Suprapubic skin (tissue), 4 donors: Measurements from ENCODE around the gene OSGIN1. TPM values are rescaled to one million over a fixed set of nuclear protein-coding genes. Genes with fewer than 3 reads are reported as not detected.
"Not testable (repeated sequence)": the region's sequence is repeated elsewhere in the genome, so short reads cannot be mapped to it uniquely, and the experiment has no call there.

Experiments used
- DNase-seq, 2 donors: peaks; one replicate each; pipeline ENCODE4 v3.0.0-alpha.2; 2019; ENCODE audit warnings: low spot score in 2 of 2
- H3K27ac ChIP-seq: fragments of 200-600 bp; sonication (generic); one replicate; pipeline ENCODE4 v1.5.1; 2019
- H3K27me3 ChIP-seq: fragments of 200-600 bp; sonication (generic); one replicate; pipeline ENCODE4 v1.5.1; 2019
- H3K36me3 ChIP-seq: fragments of 200-600 bp; sonication (generic); one replicate; pipeline ENCODE4 v1.5.1; 2019
- H3K4me1 ChIP-seq: fragments of 200-600 bp; sonication (generic); one replicate; pipeline ENCODE4 v1.5.1; 2019
- H3K4me3 ChIP-seq: fragments of 200-600 bp; sonication (generic); one replicate; pipeline ENCODE4 v1.5.1; 2019; ENCODE audit warnings: mild to moderate bottlenecking
- H3K9me3 ChIP-seq: fragments of 200-600 bp; sonication (generic); one replicate; pipeline ENCODE4 v1.5.1; 2019
- CTCF ChIP-seq, 2 donors: fragments of 200-600 bp in 1 of 2; fragments of 450-650 bp in 1 of 2; sonication (generic) in 1 of 2; IDR thresholded peaks; one replicate each; pipeline ENCODE4 v1.5.1; 2016 to 2019; ENCODE audit warnings: antibody characterized with exemption in 2 of 2, mild to moderate bottlenecking in 1 of 2, moderate library complexity in 1 of 2
- EP300 ChIP-seq: sonication (generic); formaldehyde crosslinking; IDR thresholded peaks from one replicate; pipeline ENCODE4 v1.6.1; 2017; ENCODE audit warnings: antibody characterized with exemption
- POLR2A ChIP-seq, 2 donors: fragments of 450-650 bp; IDR thresholded peaks; one replicate each; pipeline ENCODE4 v1.6.1; 2017; ENCODE audit warnings: antibody characterized with exemption in 2 of 2, mild to moderate bottlenecking in 2 of 2, moderate library complexity in 2 of 2
- POLR2AphosphoS5 ChIP-seq, 3 donors: sonication (generic); formaldehyde crosslinking; IDR thresholded peaks; one replicate each; pipeline ENCODE4 v1.6.1; 2017; ENCODE audit warnings: antibody characterized with exemption in 3 of 3
- WGBS: methylation state at CpG from one replicate; pipeline ENCODE4 v1.1.5; 2018; 5-methylcytosine and 5-hydroxymethylcytosine counted together
- total RNA-seq, 4 donors: library from RNA; depleted of rRNA; stranded (reverse); fragments of >200 nt; gene quantifications; one replicate each; pipeline ENCODE4 v1.1.0, GENCODE V29; 2016

OSGIN1 gene
- total RNA-seq, 4 donors from 2014 or later, result 1.0 to 2.2 (median 1.5) TPM

DNA sequence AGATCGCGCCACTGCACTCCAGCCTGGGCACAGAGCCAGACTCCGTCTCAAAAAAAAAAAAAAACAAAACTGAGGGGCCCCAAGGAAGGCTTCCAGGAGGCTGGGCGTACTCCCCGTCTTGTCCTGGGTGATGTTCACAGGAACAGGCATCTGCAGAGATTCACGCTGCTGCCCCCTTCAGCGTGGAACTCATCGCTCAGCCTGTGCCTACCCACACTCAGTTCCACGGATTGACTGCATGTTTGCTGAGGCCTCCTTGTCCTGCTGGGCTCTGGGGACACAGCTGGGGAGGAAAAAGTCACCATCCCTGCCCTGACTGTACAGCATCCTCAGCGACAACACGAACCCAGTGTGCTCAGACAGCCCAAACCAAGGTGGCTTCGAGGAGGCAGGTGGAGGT, 12.9 kb upstream of the OSGIN1 start:
- H3K27me3 ChIP-seq, result no peaks in the 10 kb centered on the region
- H3K36me3 ChIP-seq, result no peaks in the 10 kb centered on the region
- H3K4me3 ChIP-seq, result no peak overlapping the region
- 65% methylated on average over 12 of the region's 12 CpGs for WGBS
- H3K4me1 ChIP-seq, result peaks cover 2% of the 10 kb centered on the region
- no peak for TF ChIP-seq EP300
- no peak for TF ChIP-seq CTCF (IDR thresholded peaks at IDR 0.05)
- TF ChIP-seq POLR2AphosphoS5 (IDR thresholded peaks at IDR 0.05), result no peak
- TF ChIP-seq POLR2A (IDR thresholded peaks at IDR 0.05), result no peak
- H3K27ac ChIP-seq, result no peak overlapping the region
- DNase-seq, result no peak
- H3K9me3 ChIP-seq, result no peaks in the 10 kb centered on the region

GRCh38 chr16:83940630-83941378, 12.2 kb upstream of the OSGIN1 start:
- no peaks in the 10 kb centered on the region for H3K27me3 ChIP-seq
- no peak for DNase-seq
- H3K4me3 ChIP-seq, result no peak overlapping the region
- TF ChIP-seq CTCF (IDR thresholded peaks at IDR 0.05) (no peak), EP300 (no peak), POLR2AphosphoS5 (IDR thresholded peaks at IDR 0.05) (no peak), POLR2A (IDR thresholded peaks at IDR 0.05) (no peak)
- peaks cover 2% of the 10 kb centered on the region for H3K4me1 ChIP-seq
- WGBS, result 81% methylated on average over 23 of the region's 28 CpGs
- no peaks in the 10 kb centered on the region for H3K9me3 ChIP-seq
- H3K36me3 ChIP-seq, result no peaks in the 10 kb centered on the region
- no peak overlapping the region for H3K27ac ChIP-seq

GRCh38 chr16:83941546-83941945, 11.5 kb upstream of the OSGIN1 start:
- not testable (repeated sequence) for H3K9me3 ChIP-seq, H3K27ac ChIP-seq, H3K27me3 ChIP-seq, H3K36me3 ChIP-seq, DNase-seq, H3K4me1 ChIP-seq, H3K4me3 ChIP-seq
- 95% methylated on average over 9 of the region's 9 CpGs for WGBS

GRCh38 chr16:83942074-83942473, 11.0 kb upstream of the OSGIN1 start:
- Histone ChIP-seq H3K27ac (no peak overlapping the region), H3K36me3 (no peaks in the 10 kb centered on the region), H3K4me3 (no peak overlapping the region), H3K9me3 (no peaks in the 10 kb centered on the region), H3K27me3 (no peaks in the 10 kb centered on the region), H3K4me1 (peaks cover 2% of the 10 kb centered on the region)
- TF ChIP-seq POLR2AphosphoS5 (IDR thresholded peaks at IDR 0.05), result no peak
- no peak for TF ChIP-seq EP300
- no peak for TF ChIP-seq CTCF (IDR thresholded peaks at IDR 0.05)
- TF ChIP-seq POLR2A (IDR thresholded peaks at IDR 0.05), result no peak
- WGBS, result 87% methylated on average over 14 of the region's 14 CpGs
- no peak for DNase-seq

- DNase-seq, result no peak
- H3K27ac ChIP-seq, result no peak overlapping the region
- H3K4me3 ChIP-seq, result no peak overlapping the region
- no peaks in the 10 kb centered on the region for H3K9me3 ChIP-seq
- no peaks in the 10 kb centered on the region for H3K36me3 ChIP-seq
- no peaks in the 10 kb centered on the region for H3K27me3 ChIP-seq
- TF ChIP-seq CTCF (IDR thresholded peaks at IDR 0.05) (no peak), EP300 (no peak), POLR2A (IDR thresholded peaks at IDR 0.05) (no peak), POLR2AphosphoS5 (IDR thresholded peaks at IDR 0.05) (no peak)
- peaks cover 2% of the 10 kb centered on the region for H3K4me1 ChIP-seq
- WGBS, result 77% methylated on average over 11 of the region's 11 CpGs
Measured at GRCh38 chr16:83942815-83943515, 10.1 kb upstream of the OSGIN1 start.
